HepG2 (cell line): ENCODE data around the gene CD209. TPM values are rescaled to one million over a fixed set of nuclear protein-coding genes. Genes with fewer than 3 reads are reported as not detected.

Experiments
- ATAC-seq: fragments of 200-7000 bp; cut with Tn5 transposase; 3 replicates; pipeline ENCODE4 v1.9.1; 2020; ENCODE audit warnings: mild to moderate bottlenecking, moderate library complexity
- BruUV-seq: library from RNA; stranded (reverse); fragments of 400-500 nt; replicated peaks from 2 replicates; lab custom pipeline; 2021; lab: Mats Ljungman, UMichigan
- CTCF ChIA-PET: fragments of 300-600 bp; formaldehyde crosslinking; extraction: SDS; loops from one replicate; lab custom pipeline; 2021; ENCODE audit warnings: low total read pairs, inconsistent platforms, low intra/inter-chr PET ratio; lab: Yijun Ruan, JAX
- POLR2A ChIA-PET: fragments of 350-600 bp; sonication (Branson Sonifier 250); formaldehyde crosslinking; loops from one replicate; lab custom pipeline; 2020; ENCODE audit warnings: antibody characterized with exemption, inconsistent platforms; lab: Yijun Ruan, JAX
- DNase-seq: peaks from one replicate; pipeline ENCODE4 v3.0.0-alpha.2; 2015; ENCODE audit warnings: low spot score
- FAIRE-seq: peaks from 3 replicates; lab custom pipeline; 2011; peaks lifted over from hg19 to GRCh38; lab: Jason Lieb, UNC
- H2AFZ ChIP-seq: one replicate; pipeline ENCODE4 v1.6.1; 2011; ENCODE audit warnings: low read length, inconsistent platforms
- H3K27ac ChIP-seq: fragments of 300-600 bp; 3 replicates; pipeline ENCODE4 v1.8.0; 2011; ENCODE audit warnings: mixed run types, mild to moderate bottlenecking, mixed read lengths, low read length, inconsistent platforms; ENCODE audit not compliant: insufficient read depth; ENCODE audit errors: extremely low read length
- H3K27me3 ChIP-seq, 2 experiments: fragments of 200-600 bp in 1 of 2; 2 replicates in 1 of 2; 3 replicates in 1 of 2; pipeline versions ENCODE4 v1.6.0 to v1.8.0; 2011; ENCODE audit warnings: low read length in 2 of 2, mild to moderate bottlenecking in 2 of 2, moderate library complexity in 2 of 2, inconsistent platforms in 1 of 2; ENCODE audit not compliant: insufficient read depth in 2 of 2, control insufficient read depth in 1 of 2
- H3K36me3 ChIP-seq, 2 experiments: fragments of 200-600 bp in 1 of 2; replicated peaks in 1 of 2; 2 replicates in 1 of 2; 3 replicates in 1 of 2; pipeline versions ENCODE4 v1.5.1 to v1.8.0; 2011; ENCODE audit warnings: low read length in 2 of 2, inconsistent platforms in 1 of 2; ENCODE audit not compliant: insufficient read depth in 2 of 2, control insufficient read depth in 1 of 2
- H3K4me1 ChIP-seq: 2 replicates; pipeline ENCODE4 v1.5.1; 2012; ENCODE audit warnings: low read length, inconsistent platforms; ENCODE audit not compliant: insufficient read depth
- H3K4me2 ChIP-seq: 2 replicates; pipeline ENCODE4 v1.6.0; 2011; ENCODE audit warnings: low read depth, low read length, inconsistent platforms
- H3K4me3 ChIP-seq, 3 experiments: fragments of 200-600 bp in 1 of 3; sonication (generic), shearing (Covaris generic) in 1 of 3; replicated peaks in 1 of 3; 2 replicates each; pipeline ENCODE4 v1.5.1; 2011 to 2016; ENCODE audit warnings: low read length in 3 of 3, inconsistent platforms in 2 of 3, low read depth in 2 of 3, mild to moderate bottlenecking in 2 of 3, control low read depth in 1 of 3, mixed read lengths in 1 of 3; ENCODE audit not compliant: insufficient read depth in 1 of 3
- H3K79me2 ChIP-seq: one replicate; pipeline ENCODE4 v1.6.1; 2011; ENCODE audit warnings: low read length, inconsistent platforms; ENCODE audit not compliant: insufficient read depth
- H3K9ac ChIP-seq: 2 replicates; pipeline ENCODE4 v1.6.0; 2011; ENCODE audit warnings: mild to moderate bottlenecking, low read depth, low read length, inconsistent platforms; ENCODE audit not compliant: insufficient read depth
- H3K9me3 ChIP-seq: 2 replicates; pipeline ENCODE4 v1.5.1; 2012; ENCODE audit warnings: mild to moderate bottlenecking, low read length
- H4K20me1 ChIP-seq: 2 replicates; pipeline ENCODE4 v1.6.0; 2011; ENCODE audit warnings: inconsistent platforms, mild to moderate bottlenecking, low read length, moderate library complexity; ENCODE audit not compliant: insufficient read depth
- ARNT2 ChIP-seq: sonication (generic); formaldehyde crosslinking; IDR thresholded peaks from 2 replicates; pipeline ENCODE4 v1.8.0; 2022; ENCODE audit warnings: mild to moderate bottlenecking, low read depth, missing genetic modification reagents, moderate library complexity
- CEBPG ChIP-seq: IDR thresholded peaks from 2 replicates; pipeline ENCODE4 v1.6.1; 2016
- CREBL2 ChIP-seq: sonication (generic); formaldehyde crosslinking; IDR thresholded peaks from 2 replicates; pipeline ENCODE4 v1.8.1; 2023; ENCODE audit warnings: missing genetic modification reagents, mild to moderate bottlenecking, borderline replicate concordance
- CREM ChIP-seq, 2 experiments: sonication (generic) in 1 of 2; formaldehyde crosslinking in 1 of 2; IDR thresholded peaks; 2 replicates each; pipeline versions ENCODE4 v1.4.0 to v1.6.1; 2016 to 2020; ENCODE audit warnings: antibody characterized with exemption in 1 of 2, mild to moderate bottlenecking in 1 of 2, missing genetic modification reagents in 1 of 2
- DMTF1 ChIP-seq: sonication (generic); formaldehyde crosslinking; IDR thresholded peaks from 2 replicates; pipeline ENCODE4 v1.4.0; 2020; ENCODE audit warnings: mild to moderate bottlenecking, missing genetic modification reagents
- EEA1 ChIP-seq: sonication (generic); formaldehyde crosslinking; IDR thresholded peaks from 2 replicates; pipeline ENCODE4 v1.5.1; 2020; ENCODE audit warnings: mild to moderate bottlenecking, missing genetic modification reagents, borderline replicate concordance
- GATAD1 ChIP-seq: IDR thresholded peaks from 2 replicates; pipeline ENCODE4 v1.6.1; 2016; ENCODE audit warnings: missing genetic modification reagents, missing compliant biosample characterization
- KLF11 ChIP-seq: IDR thresholded peaks from 2 replicates; pipeline ENCODE4 v1.6.1; 2016; ENCODE audit warnings: missing compliant biosample characterization
- MXD4 ChIP-seq: IDR thresholded peaks from 2 replicates; pipeline ENCODE4 v1.6.1; 2016; ENCODE audit warnings: mild to moderate bottlenecking, missing biosample characterization, missing genetic modification reagents
- PHB2 ChIP-seq: fragments of 450-650 bp; IDR thresholded peaks from 2 replicates; pipeline ENCODE4 v1.6.1; 2018; ENCODE audit not compliant: partially characterized antibody
- SP5 ChIP-seq: IDR thresholded peaks from 2 replicates; pipeline ENCODE4 v1.6.1; 2016; ENCODE audit warnings: low read depth, borderline replicate concordance
- SPEN ChIP-seq: sonication (generic); formaldehyde crosslinking; IDR thresholded peaks from 2 replicates; pipeline ENCODE4 v1.5.1; 2020; ENCODE audit warnings: low read depth, mild to moderate bottlenecking, missing genetic modification reagents
- THAP7 ChIP-seq: sonication (generic); formaldehyde crosslinking; IDR thresholded peaks from 2 replicates; pipeline ENCODE4 v1.8.1; 2023; ENCODE audit warnings: mild to moderate bottlenecking, missing genetic modification reagents
- ZMYM3 ChIP-seq: sonication (generic); formaldehyde crosslinking; IDR thresholded peaks from 2 replicates; pipeline ENCODE4 v1.5.1; 2020; ENCODE audit warnings: mild to moderate bottlenecking, missing genetic modification reagents
- ZNF484 ChIP-seq: sonication (generic); formaldehyde crosslinking; IDR thresholded peaks from 2 replicates; pipeline ENCODE4 v1.5.1; 2020; ENCODE audit warnings: mild to moderate bottlenecking, low read depth, missing genetic modification reagents, borderline replicate concordance
- WGBS: methylation state at CpG from one replicate; pipeline ENCODE4 v1.1.6; 2017; ENCODE audit warnings: low lambda C conversion rate; 5-methylcytosine and 5-hydroxymethylcytosine counted together
- in situ Hi-C: cut with HindIII; loops from 2 replicates; pipeline ENCODE4 v1.10.0; 2017; ENCODE audit warnings: low pct_unique_long_range_greater_than_20kb; ENCODE audit not compliant: extremely low pct_ligation_motif_present
- intact Hi-C: fragments of 100-400 bp; cut with micrococcal nuclease; formaldehyde crosslinking; loops from one replicate; pipeline ENCODE4 v1.10.0; 2022; ENCODE audit not compliant: unreplicated experiment
- polyA plus RNA-seq, 8 experiments: library from polyadenylated mRNA; depleted of rRNA in 3 of 8; stranded (reverse) in 7 of 8; unstranded in 1 of 8; fragments of >200 nt; fragmentation: Illumina TruSeq in 4 of 8; extraction: Trizol in 4 of 8; gene quantifications; 2 replicates each; pipeline versions ENCODE4 v1.2.1 to v1.2.3, GENCODE V29; 2011 to 2016; ENCODE audit warnings: low read depth in 4 of 8, missing spikeins in 1 of 8, mixed read lengths in 1 of 8; ENCODE audit not compliant: insufficient read depth in 1 of 8
- total RNA-seq, 5 experiments: library from RNA; depleted of rRNA; stranded (reverse); fragments of >200 nt; fragmentation: Illumina TruSeq; extraction: Trizol; gene quantifications; 2 replicates each; pipeline ENCODE4 v1.2.3, GENCODE V29; 2016; ENCODE audit warnings: low read depth in 1 of 5
- TF ChIP-seq, protein P1 (sequence below): sonication (generic); formaldehyde crosslinking; IDR thresholded peaks from 2 replicates; pipeline ENCODE4 v1.8.0; 2022; ENCODE audit warnings: missing genetic modification reagents, low read depth, mild to moderate bottlenecking, borderline replicate concordance
- TF ChIP-seq, protein P2 (sequence below): sonication (generic); formaldehyde crosslinking; conservative IDR thresholded peaks from 2 replicates; pipeline ENCODE4 v1.4.0; 2020; ENCODE audit warnings: missing genetic modification reagents

The CD209 gene
- total and polyA plus RNA-seq, 2 of the 13 experiments (the other 11 are each of a cell fraction or from before 2014, with no cell fraction given): not detected

DNA sequence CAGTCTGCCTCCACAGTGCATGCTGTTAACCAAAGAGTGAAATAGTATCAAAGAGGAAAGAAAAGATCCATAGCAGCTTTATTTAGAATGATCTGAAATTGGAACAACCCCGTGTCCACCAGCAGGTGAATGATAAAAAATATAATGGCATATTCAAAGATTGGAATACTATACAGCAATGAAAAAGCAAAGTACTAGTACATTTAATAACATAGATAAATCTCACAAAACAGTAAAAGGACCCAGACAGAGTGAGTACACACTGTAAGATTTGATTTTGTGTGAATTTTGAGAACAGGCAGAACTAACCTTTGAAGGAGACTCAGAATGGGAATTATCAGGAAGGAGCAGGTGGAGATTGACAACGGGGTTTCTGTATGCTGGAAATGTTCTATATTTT, 837 bp upstream of the CD209 start:
- peaks cover 3 to 13% of the 10 kb centered on the region in 2 experiments; a peak in 2 of 5 replicates for H3K27me3 ChIP-seq
- H3K9me3 ChIP-seq: no peaks in the 10 kb centered on the region
- FAIRE-seq (no peak), ATAC-seq (no peak), DNase-seq (no peak)
- no peak overlapping the region for H2AFZ ChIP-seq
- H3K4me2 ChIP-seq: no peak overlapping the region
- H3K36me3 ChIP-seq: no peaks in the 10 kb centered on the region
- no peaks in the 10 kb centered on the region for H4K20me1 ChIP-seq
- ChIA-PET POLR2A (no interaction called here), CTCF (no interaction called here)
- no peak overlapping the region for H3K27ac ChIP-seq
- WGBS: 23% methylated on average over 2 of the region's 2 CpGs
- H3K9ac ChIP-seq: no peak overlapping the region
- H3K4me1 ChIP-seq: peaks cover 5% of the 10 kb centered on the region; the same call in 1 of the 2 replicates
- no peak overlapping the region for H3K4me3 ChIP-seq
- H3K79me2 ChIP-seq: no peaks in the 10 kb centered on the region
- intact Hi-C loops (loop anchor here (2.0 kb wide), 1 partner anchor 51 kb away; no protein-coding TSS in a partner anchor), in situ Hi-C loops (no loop called here)
- TF ChIP-seq MXD4 (CRISPR knock-in tag) (no peak), CREBL2 (CRISPR knock-in tag) (no peak), KLF11 (CRISPR knock-in tag) (no peak), PHB2 (no peak), DMTF1 (no peak), GATAD1 (CRISPR knock-in tag) (no peak), ARNT2 (CRISPR knock-in tag) (no peak), EEA1 (CRISPR knock-in tag) (no peak), THAP7 (CRISPR knock-in tag) (no peak), SPEN (CRISPR knock-in tag) (no peak), ZNF484 (CRISPR knock-in tag) (no peak), CREM (IDR thresholded peaks at IDR 0.05) (no peak), CREM (CRISPR knock-in tag; IDR thresholded peaks at IDR 0.05) (no peak), SP5 (CRISPR knock-in tag) (no peak), CEBPG (CRISPR knock-in tag) (no peak), ZMYM3 (no peak)
- TF ChIP-seq, protein P1, sequence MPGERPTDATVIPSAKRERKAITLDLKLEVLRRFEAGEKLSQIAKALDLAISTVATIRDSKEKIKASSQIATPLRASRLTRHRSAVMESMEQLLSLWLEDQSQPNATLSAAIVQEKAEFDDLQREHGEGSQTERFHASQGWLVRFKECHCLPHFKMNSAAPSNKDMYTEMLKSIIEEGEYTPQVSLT: no peak
- TF ChIP-seq, protein P2, sequence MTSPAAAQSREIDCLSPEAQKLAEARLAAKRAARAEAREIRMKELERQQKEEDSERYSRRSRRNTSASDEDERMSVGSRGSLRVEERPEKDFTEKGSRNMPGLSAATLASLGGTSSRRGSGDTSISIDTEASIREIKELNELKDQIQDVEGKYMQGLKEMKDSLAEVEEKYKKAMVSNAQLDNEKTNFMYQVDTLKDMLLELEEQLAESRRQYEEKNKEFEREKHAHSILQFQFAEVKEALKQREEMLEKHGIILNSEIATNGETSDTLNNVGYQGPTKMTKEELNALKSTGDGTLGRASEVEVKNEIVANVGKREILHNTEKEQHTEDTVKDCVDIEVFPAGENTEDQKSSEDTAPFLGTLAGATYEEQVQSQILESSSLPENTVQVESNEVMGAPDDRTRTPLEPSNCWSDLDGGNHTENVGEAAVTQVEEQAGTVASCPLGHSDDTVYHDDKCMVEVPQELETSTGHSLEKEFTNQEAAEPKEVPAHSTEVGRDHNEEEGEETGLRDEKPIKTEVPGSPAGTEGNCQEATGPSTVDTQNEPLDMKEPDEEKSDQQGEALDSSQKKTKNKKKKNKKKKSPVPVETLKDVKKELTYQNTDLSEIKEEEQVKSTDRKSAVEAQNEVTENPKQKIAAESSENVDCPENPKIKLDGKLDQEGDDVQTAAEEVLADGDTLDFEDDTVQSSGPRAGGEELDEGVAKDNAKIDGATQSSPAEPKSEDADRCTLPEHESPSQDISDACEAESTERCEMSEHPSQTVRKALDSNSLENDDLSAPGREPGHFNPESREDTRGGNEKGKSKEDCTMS: no peak
- TF ChIP-seq, all 625 proteins: peak for 0
- BruUV-seq: no TSS peak
